ENCODE data around the gene CEP131. TPM values are rescaled to one million over a fixed set of nuclear protein-coding genes. Genes with fewer than 3 reads are reported as not detected.

Gene CEP131
- total RNA-seq, 1 donor from 2014 or later = 28.7 TPM

DNA sequence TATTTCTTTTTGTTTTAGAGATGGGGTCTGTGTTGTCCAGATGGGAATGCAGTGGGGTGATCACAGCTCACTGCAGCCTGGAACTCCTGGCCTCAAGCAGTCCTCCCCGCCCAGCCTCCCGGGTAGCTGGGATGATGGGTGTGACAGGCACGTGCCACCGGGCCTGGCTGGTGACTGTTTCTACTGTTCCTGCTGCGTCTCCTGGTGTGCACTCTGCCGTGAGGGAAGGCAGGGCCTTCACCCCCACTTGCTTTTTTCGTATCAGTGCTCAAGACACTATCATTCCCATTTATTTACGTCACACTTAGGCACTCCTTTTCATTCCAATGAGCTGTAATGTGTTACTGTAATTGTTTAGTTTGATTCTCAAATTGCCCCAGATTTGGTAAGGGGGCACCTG lies 82.7 kb downstream of the CEP131 start:
- no peak for DNase-seq (ENCODE audit: low read depth)

More for the DNA sequence above, 82.7 kb downstream of the CEP131 start:
- TF ChIP-seq, protein P1, sequence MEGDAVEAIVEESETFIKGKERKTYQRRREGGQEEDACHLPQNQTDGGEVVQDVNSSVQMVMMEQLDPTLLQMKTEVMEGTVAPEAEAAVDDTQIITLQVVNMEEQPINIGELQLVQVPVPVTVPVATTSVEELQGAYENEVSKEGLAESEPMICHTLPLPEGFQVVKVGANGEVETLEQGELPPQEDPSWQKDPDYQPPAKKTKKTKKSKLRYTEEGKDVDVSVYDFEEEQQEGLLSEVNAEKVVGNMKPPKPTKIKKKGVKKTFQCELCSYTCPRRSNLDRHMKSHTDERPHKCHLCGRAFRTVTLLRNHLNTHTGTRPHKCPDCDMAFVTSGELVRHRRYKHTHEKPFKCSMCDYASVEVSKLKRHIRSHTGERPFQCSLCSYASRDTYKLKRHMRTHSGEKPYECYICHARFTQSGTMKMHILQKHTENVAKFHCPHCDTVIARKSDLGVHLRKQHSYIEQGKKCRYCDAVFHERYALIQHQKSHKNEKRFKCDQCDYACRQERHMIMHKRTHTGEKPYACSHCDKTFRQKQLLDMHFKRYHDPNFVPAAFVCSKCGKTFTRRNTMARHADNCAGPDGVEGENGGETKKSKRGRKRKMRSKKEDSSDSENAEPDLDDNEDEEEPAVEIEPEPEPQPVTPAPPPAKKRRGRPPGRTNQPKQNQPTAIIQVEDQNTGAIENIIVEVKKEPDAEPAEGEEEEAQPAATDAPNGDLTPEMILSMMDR (conservative IDR thresholded peaks at IDR 0.05; ENCODE audit: low read depth, low read length) = no peak
- no peak overlapping the region for H3K4me3 ChIP-seq (ENCODE audit: low read depth, low read length)

Other genes starting within 250 kb of the CEP131 start
- gene CHMP6, start 231.1 kb downstream of the CEP131 start, total RNA-seq = 32.6 and 35.7 TPM in 2 replicates
- 44.0 and 77.3 TPM in 2 replicates for gene BAIAP2, start 187.8 kb downstream of the CEP131 start, total RNA-seq
- gene PVALEF, start 57.5 kb downstream of the CEP131 start, total RNA-seq = not detected in 2 replicates
- 0.52 and 0.87 TPM in 2 replicates for gene AATK, start 56.7 kb downstream of the CEP131 start, total RNA-seq
- 24.2 and 37.3 TPM in 2 replicates for gene TEPSIN, start 16.1 kb upstream of the CEP131 start, total RNA-seq
- gene NDUFAF8, start 16.4 kb upstream of the CEP131 start, total RNA-seq = 51.9 and 72.3 TPM in 2 replicates
- gene SLC38A10, start 72.3 kb upstream of the CEP131 start, total RNA-seq = 67.1 and 71.6 TPM in 2 replicates
- 4.8 and 6.2 TPM in 2 replicates for gene BAHCC1, start 172.5 kb upstream of the CEP131 start, total RNA-seq

All from epithelial cell of proximal tubule (primary cell).